Adipocyte (in vitro differentiated cells): ENCODE measurements around the gene STYK1.
"Not testable (repeated sequence)": the region's sequence is repeated elsewhere in the genome, so short reads cannot be mapped to it uniquely, and the experiment has no call there.

Source experiments
- DNase-seq: peaks from one replicate; pipeline ENCODE4 v3.0.0-alpha.2; 2015; ENCODE audit warnings: low read depth
- H3K27me3 ChIP-seq: replicated peaks from 2 replicates; pipeline ENCODE4 v1.7.0; 2013; ENCODE audit warnings: mild to moderate bottlenecking, low read length, moderate library complexity; ENCODE audit not compliant: control insufficient read depth, insufficient read depth
- H3K36me3 ChIP-seq: 2 replicates; pipeline ENCODE4 v1.7.0; 2013; ENCODE audit warnings: low read length, mild to moderate bottlenecking, moderate library complexity; ENCODE audit not compliant: control insufficient read depth, insufficient read depth, severe bottlenecking
- H3K4me1 ChIP-seq: 2 replicates; pipeline ENCODE4 v1.7.0; 2013; ENCODE audit warnings: mild to moderate bottlenecking, low read length, moderate library complexity; ENCODE audit not compliant: control insufficient read depth, insufficient read depth
- H3K4me3 ChIP-seq: 2 replicates; pipeline ENCODE4 v1.7.0; 2013; ENCODE audit warnings: mild to moderate bottlenecking, low read length, moderate library complexity
- H3K9ac ChIP-seq: 2 replicates; pipeline ENCODE4 v1.7.0; 2013; ENCODE audit warnings: mild to moderate bottlenecking, low read length, moderate library complexity
- H3K9me3 ChIP-seq: 2 replicates; pipeline ENCODE4 v1.7.0; 2013; ENCODE audit warnings: mild to moderate bottlenecking, low read length, moderate library complexity; ENCODE audit not compliant: control insufficient read depth

Gene STYK1

GRCh38 chr12:10601860-10602259, 72.0 kb downstream of the STYK1 start:
- H3K36me3 ChIP-seq, result peaks cover 20% of the 10 kb centered on the region
- no peaks in the 10 kb centered on the region for H3K27me3 ChIP-seq
- H3K4me3 ChIP-seq, result no peak overlapping the region
- H3K9me3 ChIP-seq, result no peaks in the 10 kb centered on the region
- no peaks in the 10 kb centered on the region for H3K4me1 ChIP-seq
- H3K9ac ChIP-seq, result no peak overlapping the region
- DNase-seq, result no peak

GRCh38 chr12:10600988-10601387, 72.9 kb downstream of the STYK1 start:
- no peak overlapping the region for H3K4me3 ChIP-seq
- H3K4me1 ChIP-seq, result no peaks in the 10 kb centered on the region
- H3K36me3 ChIP-seq, result peaks cover 22% of the 10 kb centered on the region
- no peaks in the 10 kb centered on the region for H3K27me3 ChIP-seq
- no peak overlapping the region for H3K9ac ChIP-seq
- DNase-seq, result no peak
- H3K9me3 ChIP-seq, result no peaks in the 10 kb centered on the region

GRCh38 chr12:10595881-10596280, 78.0 kb downstream of the STYK1 start:
- no peaks in the 10 kb centered on the region for H3K4me1 ChIP-seq
- no peak overlapping the region for H3K9ac ChIP-seq
- no peak overlapping the region for H3K4me3 ChIP-seq
- DNase-seq, result no peak
- H3K27me3 ChIP-seq, result no peaks in the 10 kb centered on the region
- no peaks in the 10 kb centered on the region for H3K9me3 ChIP-seq
- peaks cover 14% of the 10 kb centered on the region for H3K36me3 ChIP-seq

GRCh38 chr12:10590966-10591365, 82.9 kb downstream of the STYK1 start:
- Histone ChIP-seq H3K9me3 (no peaks in the 10 kb centered on the region), H3K4me3 (no peak overlapping the region), H3K36me3 (peaks cover 4% of the 10 kb centered on the region), H3K27me3 (no peaks in the 10 kb centered on the region), H3K4me1 (no peaks in the 10 kb centered on the region), H3K9ac (no peak overlapping the region)
- peak; percentile 13 for DNase-seq

GRCh38 chr12:10584415-10584814, 89.4 kb downstream of the STYK1 start:
- no peak for DNase-seq
- H3K9me3 ChIP-seq, result no peaks in the 10 kb centered on the region
- peaks cover 5% of the 10 kb centered on the region for H3K4me1 ChIP-seq
- H3K9ac ChIP-seq, result no peak overlapping the region
- no peaks in the 10 kb centered on the region for H3K27me3 ChIP-seq
- no peak overlapping the region for H3K4me3 ChIP-seq
- peaks cover 7% of the 10 kb centered on the region for H3K36me3 ChIP-seq

- no peak overlapping the region for H3K9ac ChIP-seq
These were observed 91.1 kb downstream of the STYK1 start for GRCh38 chr12:10582704-10583103.

GRCh38 chr12:10582133-10582532, 91.7 kb downstream of the STYK1 start:
- not testable (repeated sequence) for H3K27me3 ChIP-seq, H3K9ac ChIP-seq, H3K4me3 ChIP-seq, H3K4me1 ChIP-seq, H3K9me3 ChIP-seq, H3K36me3 ChIP-seq, DNase-seq

More at GRCh38 chr12:10582704-10583103, 91.1 kb downstream of the STYK1 start:
- Histone ChIP-seq H3K4me3 (no peak overlapping the region), H3K36me3 (peaks cover 7% of the 10 kb centered on the region), H3K4me1 (peaks cover 5% of the 10 kb centered on the region), H3K27me3 (no peaks in the 10 kb centered on the region), H3K9me3 (no peaks in the 10 kb centered on the region)
- no peak for DNase-seq

- Histone ChIP-seq H3K9ac (no peak overlapping the region), H3K36me3 (no peaks in the 10 kb centered on the region), H3K27me3 (no peaks in the 10 kb centered on the region), H3K4me1 (peaks cover 21% of the 10 kb centered on the region), H3K9me3 (no peaks in the 10 kb centered on the region), H3K4me3 (no peak overlapping the region)
- no peak for DNase-seq
These were observed 99.5 kb downstream of the STYK1 start for GRCh38 chr12:10574307-10574706.

GRCh38 chr12:10572021-10572490, 101.8 kb downstream of the STYK1 start:
- H3K4me1 ChIP-seq, result peaks cover 21% of the 10 kb centered on the region
- DNase-seq, result peak; percentile 58
- H3K9ac ChIP-seq, H3K27me3 ChIP-seq, H3K36me3 ChIP-seq, H3K4me3 ChIP-seq, H3K9me3 ChIP-seq: not testable (repeated sequence)

GRCh38 chr12:10571141-10571540, 102.7 kb downstream of the STYK1 start:
- Histone ChIP-seq H3K4me3 (no peak overlapping the region), H3K9me3 (no peaks in the 10 kb centered on the region), H3K9ac (no peak overlapping the region), H3K36me3 (no peaks in the 10 kb centered on the region), H3K27me3 (no peaks in the 10 kb centered on the region), H3K4me1 (peaks cover 21% of the 10 kb centered on the region)
- DNase-seq, result no peak
